A549 (cell line): ENCODE results near the gene ARHGAP10.

Source experiments
- CBX2 ChIP-seq: fragments of 200-600 bp; sonication (generic); IDR thresholded peaks from 2 replicates; pipeline ENCODE4 v1.6.1; 2016; ENCODE audit warnings: low read depth, mild to moderate bottlenecking, borderline replicate concordance
- POLR2A ChIP-seq: IDR thresholded peaks from 2 replicates; pipeline ENCODE4 v1.6.1; 2012; ENCODE audit warnings: mild to moderate bottlenecking, low read length
- RAD21 ChIP-seq, 2 experiments: fragments of >200 bp in 1 of 2; sonication (Bioruptor Twin) in 1 of 2; formaldehyde crosslinking in 1 of 2; IDR thresholded peaks in 1 of 2; conservative IDR thresholded peaks in 1 of 2; 2 replicates in 1 of 2; 3 replicates in 1 of 2; pipeline ENCODE4 v1.6.1; 2012 to 2018; ENCODE audit warnings: inconsistent platforms in 1 of 2
- TF ChIP-seq, protein P1 (sequence below): fragments of >200 bp; sonication (Bioruptor Twin); formaldehyde crosslinking; IDR thresholded peaks from 3 replicates; pipeline ENCODE4 v1.5.1; 2016

DNA sequence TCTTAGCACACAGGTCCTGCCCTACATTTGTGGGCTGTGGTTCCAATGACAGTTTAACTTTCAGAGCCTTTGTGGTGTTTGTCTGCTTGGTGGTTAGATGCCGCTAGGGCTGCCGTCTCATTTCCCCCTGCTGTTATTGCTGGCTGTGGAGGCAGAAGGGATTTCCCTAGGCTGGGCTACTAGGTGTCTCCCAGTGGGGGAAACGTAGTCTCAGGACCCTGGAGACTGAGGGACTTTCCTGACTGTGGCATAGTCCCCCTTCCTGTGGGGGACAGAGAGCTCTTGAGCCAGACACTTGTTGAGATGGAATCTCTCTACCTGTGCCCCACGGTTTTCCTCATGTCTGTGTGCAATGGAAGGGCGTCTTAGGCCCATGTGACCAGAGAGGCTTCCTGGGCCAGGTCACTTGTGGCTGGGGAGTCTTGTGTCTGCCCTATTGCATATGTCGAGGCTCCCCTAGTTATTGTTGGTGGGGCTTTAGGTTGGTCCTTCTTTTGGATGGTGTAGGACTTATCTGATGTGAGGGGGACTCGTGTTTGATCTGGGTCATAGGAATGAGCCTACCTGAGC, 68.2 kb downstream of the ARHGAP10 start:
- TF ChIP-seq, protein P1, sequence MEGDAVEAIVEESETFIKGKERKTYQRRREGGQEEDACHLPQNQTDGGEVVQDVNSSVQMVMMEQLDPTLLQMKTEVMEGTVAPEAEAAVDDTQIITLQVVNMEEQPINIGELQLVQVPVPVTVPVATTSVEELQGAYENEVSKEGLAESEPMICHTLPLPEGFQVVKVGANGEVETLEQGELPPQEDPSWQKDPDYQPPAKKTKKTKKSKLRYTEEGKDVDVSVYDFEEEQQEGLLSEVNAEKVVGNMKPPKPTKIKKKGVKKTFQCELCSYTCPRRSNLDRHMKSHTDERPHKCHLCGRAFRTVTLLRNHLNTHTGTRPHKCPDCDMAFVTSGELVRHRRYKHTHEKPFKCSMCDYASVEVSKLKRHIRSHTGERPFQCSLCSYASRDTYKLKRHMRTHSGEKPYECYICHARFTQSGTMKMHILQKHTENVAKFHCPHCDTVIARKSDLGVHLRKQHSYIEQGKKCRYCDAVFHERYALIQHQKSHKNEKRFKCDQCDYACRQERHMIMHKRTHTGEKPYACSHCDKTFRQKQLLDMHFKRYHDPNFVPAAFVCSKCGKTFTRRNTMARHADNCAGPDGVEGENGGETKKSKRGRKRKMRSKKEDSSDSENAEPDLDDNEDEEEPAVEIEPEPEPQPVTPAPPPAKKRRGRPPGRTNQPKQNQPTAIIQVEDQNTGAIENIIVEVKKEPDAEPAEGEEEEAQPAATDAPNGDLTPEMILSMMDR = no peak
- TF ChIP-seq POLR2A (no peak), CBX2 (no peak), RAD21 (conservative IDR thresholded peaks at IDR 0.05 in 1 of 2, IDR thresholded peaks at IDR 0.05 in 1 of 2) (no peak)
